ENCODE data around the gene SLC48A1.
"Not testable (repeated sequence)": the region's sequence is repeated elsewhere in the genome, so short reads cannot be mapped to it uniquely, and the experiment has no call there.

SLC48A1 gene

GRCh38 chr12:47813511-47814196 is 40.6 kb downstream of the SLC48A1 start:
- DNase-seq, result peak; percentile 49

DNA sequence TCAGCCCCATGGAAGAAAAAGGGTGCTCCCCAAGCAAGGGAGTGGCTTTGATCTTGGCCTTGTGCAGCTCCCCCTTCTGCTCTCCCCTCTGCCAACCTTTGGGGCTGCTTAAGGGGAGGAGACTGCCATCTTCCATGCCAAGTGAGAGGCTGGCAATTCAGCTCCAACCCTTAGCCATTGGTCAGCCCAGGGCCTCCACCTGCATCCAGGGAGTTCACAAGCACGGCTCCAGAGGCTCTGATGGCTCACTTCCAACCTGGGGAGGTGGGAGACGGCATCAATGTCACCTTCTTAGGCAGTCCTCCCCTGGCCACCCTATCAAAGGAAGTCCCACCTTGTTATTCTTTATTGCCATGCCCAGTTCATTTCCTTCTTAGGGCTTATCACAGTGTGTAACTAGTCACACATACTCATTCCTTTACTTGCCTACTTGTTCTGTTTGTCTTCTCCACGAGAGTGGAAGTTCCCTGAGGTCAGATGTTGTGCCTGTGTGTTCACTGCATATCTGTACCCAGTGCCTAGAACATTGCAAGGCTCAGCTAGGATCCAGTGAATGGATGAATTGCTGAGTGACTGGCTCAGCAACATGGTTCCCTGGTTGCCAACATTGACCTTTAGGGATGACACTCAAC is 41.6 kb downstream of the SLC48A1 start:
- DNase-seq, result no peak

GRCh38 chr12:47815447-47815846 is 42.4 kb downstream of the SLC48A1 start:
- DNase-seq, result not testable (repeated sequence)

GRCh38 chr12:47816403-47817271 is 43.6 kb downstream of the SLC48A1 start:
- no peak for DNase-seq

DNA sequence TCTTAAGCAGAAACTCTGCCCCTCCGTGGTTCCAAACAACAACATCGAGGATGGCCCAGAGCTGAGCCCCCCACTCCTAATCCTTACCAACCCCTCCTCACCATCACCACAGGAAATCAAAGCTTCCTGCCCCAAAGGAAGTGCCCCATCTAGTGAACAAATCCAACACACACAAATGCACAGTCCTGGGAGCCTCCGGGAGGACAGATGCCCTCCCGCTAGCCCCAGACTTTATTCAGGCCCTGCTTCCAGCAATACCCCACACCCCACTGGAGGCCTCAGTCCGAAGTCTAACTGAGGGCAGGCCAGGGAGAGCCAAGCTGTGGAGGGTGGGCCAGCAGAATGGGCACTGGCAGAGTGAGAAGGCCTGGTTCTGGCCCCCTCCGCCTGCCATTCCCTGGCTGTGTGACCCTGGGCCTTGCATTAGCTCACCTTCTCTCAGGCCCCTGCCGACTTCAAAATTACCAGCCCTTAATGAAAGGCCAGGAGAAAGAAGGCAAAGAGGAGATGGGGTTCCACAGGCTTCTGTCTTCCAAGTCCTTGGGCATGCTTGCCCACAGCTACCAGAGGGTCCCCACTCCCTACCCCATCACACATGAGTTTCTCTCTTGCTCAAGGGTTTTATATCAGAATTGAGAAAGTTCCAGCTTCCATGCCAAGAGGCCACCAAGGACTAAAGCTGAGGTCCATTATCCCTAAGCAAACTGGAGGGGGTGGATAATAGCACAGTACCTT is 44.4 kb downstream of the SLC48A1 start:
- DNase-seq, result no peak

DNA sequence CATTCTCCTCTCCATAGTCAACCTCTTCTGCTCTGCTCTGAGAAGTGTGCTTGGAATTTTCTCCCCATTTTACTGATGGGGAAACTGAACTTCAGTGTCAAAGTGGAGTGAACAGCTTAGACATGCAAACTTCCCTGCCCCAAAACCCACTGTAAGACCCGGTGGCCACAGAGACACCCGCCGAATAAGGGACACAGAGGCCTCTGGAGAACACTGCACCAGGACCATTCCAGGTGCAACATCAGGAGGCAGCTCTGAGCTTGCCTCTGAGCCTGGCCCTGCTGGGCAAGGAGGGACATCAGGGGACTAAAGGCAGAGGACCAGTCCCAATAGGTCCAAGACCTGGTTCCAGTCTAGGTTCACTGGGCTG is 45.0 kb downstream of the SLC48A1 start:
- no peak for DNase-seq

DNA sequence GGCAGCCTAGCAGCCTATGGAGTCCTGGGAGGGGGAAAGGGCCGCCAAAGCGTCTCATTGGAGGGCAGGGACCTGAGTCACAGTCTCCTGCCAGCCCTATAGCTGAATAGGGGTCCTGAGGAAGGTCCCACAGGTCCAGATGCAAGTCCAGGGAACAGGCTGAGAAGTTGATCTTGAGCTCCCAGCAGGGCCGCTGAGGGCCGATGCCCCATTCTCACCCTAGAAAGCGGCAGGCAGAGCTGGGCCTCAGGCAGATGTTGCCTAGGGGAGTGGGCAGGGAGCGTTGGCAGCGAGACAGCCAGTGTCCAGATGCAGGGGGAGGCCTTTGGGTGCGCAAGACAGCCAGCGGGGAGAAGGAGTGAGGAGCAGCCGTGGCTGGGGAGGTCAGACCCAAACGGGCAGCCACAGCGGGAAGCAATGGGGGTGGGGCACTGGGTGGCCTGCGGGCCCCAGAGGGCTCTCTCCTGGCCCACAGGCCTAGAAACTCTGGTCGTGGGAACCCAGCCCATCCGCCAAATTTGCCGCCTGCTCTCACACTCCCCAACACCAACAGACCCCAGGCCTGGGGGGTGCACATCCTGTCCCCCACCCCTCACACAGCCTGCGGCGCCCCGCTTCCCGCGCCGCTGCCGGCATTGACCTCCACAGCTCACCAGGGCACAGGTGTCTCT is 45.6 kb downstream of the SLC48A1 start:
- DNase-seq, result peak; percentile 53

DNA sequence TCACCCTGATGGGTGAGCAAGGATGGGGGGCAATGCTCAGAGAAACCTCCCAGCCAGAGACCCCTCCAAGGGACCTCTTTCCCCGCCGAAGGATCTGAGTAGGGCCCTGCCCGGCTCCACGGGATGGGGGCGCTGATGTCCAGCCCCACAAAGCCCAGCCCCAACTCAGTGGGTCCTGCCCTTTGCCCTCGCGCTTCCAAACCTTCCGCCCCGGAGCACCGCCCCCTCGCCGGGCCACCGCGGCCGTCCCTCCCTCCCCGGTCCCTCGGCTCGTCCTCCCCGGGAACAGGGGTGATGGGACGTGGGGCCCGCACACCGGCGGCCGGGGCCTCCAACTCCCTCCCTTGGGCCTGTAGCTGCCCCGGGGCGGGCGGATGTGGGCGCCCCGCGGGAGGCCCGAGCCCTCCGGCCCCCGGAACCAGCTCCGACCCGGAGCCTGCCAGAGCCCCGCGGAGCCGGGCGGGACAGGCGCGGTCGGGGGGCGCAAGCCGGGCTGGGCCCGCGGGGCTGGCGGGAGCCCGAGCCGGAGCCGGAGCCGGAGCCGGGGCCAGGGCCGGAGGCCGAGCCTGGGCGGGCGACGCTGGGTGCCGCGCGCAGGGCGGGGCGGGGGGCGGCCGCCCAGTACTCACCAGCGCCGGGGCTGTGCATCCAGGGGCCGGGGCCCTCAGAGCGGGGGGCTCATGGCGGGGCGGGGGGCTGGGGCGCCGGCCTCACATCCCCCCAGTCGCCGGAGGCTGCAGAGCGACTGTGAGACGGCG is 46.3 kb downstream of the SLC48A1 start:
- peak; percentile 59 for DNase-seq

DNA sequence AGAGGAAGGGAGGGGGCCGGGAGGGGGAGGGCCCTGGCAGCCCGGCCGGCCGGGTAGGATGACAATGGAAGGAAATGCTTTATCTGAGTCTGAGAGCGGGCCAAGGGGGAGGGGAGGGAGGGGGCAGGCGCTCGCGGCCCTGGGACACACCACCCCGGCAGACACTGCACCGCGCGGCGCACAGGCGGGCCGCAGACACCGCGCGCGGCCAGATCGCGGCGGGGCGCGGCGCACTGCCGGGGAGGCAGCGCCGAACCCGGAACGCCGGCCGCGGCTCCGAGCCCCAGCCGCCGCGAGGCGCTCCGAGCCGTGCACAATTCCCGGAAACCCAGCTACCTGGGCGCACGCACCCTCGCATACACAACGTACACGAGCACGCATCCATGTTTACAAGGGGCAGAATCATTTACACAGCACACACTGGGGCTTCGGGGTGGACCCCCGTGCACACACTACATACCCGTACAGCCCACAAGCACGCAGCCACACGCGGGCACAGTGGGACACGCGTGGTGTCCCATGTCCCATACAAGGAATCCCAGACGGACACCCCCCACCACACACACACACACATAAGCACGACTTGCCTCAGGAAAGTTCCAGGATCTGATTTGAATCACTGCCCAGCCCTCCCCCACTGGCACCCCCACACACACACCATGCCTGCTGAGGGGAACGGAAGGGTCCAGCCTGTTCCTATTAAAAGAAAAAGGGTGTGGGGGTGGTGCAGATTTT is 47.0 kb downstream of the SLC48A1 start, which contains the start of gene HDAC7:
Gene HDAC7, minus strand, starts transcription at position 8 of the 735 bp plus-strand sequence. CDS start 118 bp downstream, outside the sequence.
- peak; percentile 80 for DNase-seq

- no peak for DNase-seq
Observed at GRCh38 chr12:47820631-47821345, 47.8 kb downstream of the SLC48A1 start.

DNA sequence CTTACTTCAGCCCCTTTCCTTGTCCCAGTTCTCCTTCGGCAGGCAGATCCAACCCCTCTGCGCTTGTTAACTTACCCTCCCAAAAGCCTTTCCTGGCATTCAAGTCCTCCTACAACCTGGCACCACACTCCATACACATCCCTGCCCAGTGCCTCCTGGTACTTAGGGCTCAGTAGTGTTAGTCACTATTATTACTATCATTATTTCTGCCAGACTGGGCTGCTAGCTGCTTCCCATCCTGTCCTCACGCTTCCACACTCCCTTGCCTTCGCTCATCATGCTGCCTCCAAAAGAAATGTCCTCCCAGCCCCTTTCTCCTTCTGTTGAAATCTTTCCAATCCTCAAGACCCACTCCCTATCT is 48.3 kb downstream of the SLC48A1 start:
- DNase-seq, result no peak

- no peak for DNase-seq
Observed at GRCh38 chr12:47822401-47822800, 49.4 kb downstream of the SLC48A1 start.

GRCh38 chr12:47822863-47823262 is 49.8 kb downstream of the SLC48A1 start:
- no peak for DNase-seq

DNA sequence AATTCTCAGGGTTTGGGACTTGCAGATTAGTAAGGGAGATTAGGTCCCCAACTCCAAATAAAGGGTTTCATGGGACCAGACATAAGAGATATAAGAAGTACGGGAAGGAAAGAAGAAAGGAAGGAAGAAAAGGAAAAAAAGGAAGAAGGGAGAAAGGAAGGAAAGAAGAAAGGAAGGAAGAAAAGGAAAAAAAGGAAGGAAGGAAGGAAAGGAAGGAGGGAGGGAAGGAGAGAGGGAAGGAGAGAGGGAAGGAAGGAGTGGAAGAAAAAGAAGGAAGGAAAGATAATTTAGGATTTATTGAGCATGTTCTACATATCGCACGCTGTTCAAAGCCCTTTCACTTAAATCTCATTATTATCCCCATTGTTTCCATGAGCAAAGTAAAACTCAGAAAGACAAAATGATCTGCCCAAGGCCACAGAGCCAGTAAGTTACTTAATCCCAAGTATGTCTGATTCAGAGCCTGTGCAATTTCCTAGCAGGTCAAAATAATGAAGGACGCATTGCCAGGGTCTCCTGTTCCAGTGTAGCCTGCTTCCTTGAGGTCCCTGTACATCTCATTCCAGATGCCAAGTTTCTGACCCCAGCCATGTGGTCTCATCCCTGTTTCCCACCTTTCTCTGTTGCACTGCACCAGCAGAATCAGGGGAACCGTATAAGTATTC is 50.5 kb downstream of the SLC48A1 start:
- no peak for DNase-seq

DNA sequence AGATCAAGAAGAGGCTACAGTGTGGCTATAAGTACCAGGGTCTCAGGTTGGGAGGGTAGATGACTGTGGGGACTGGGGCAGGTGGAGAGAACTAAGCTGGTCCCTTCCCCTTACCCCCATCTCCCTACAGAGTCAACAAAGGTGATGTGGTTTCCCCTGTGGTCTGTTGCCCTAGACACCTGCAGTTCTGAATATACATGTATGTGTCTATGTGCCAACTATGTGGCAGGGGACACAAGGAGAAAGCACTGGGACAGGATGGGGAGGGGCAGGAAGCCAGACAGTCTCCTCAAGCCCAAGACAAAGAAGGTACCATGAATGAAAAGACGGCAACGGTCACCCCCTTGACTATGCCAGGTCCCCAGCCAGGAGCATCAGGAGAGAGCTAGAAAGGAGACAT is 51.2 kb downstream of the SLC48A1 start:
- peak; percentile 69 for DNase-seq

DNA sequence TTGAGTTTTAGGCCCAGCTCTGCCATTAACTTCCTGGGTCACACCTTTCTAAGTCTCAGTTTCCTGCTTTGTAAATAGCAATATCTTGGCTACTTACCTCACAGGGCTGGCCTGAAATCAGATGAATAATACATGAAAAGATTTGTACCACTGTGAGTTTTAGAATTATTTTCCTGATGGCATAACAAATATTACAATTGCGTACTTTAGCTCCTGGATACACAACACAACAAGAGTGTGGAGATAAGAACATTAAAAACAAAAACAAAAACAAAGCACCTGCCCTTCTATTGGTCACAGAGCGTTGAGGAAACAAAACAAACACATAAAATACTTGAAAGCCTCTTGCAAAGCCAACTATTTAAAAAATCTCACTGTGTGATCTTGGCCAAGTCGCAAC is 51.6 kb downstream of the SLC48A1 start:
- no peak for DNase-seq

- no peak for DNase-seq
Observed at GRCh38 chr12:47825173-47825639, 52.2 kb downstream of the SLC48A1 start.

- no peak for DNase-seq
Observed at GRCh38 chr12:47828008-47828975, 55.3 kb downstream of the SLC48A1 start.

Measured in CD4-positive, alpha-beta T cell treated with Interleukin-21 for 1 hour (primary cell).